HG03025 (cell line): Measurements from ENCODE around the gene KLHL29.

Experiments used
- ATAC-seq: cut with Tn5 transposase; IDR thresholded peaks from one replicate; pipeline ENCODE4 v1.9.1; 2021; ENCODE audit warnings: mild to moderate bottlenecking, moderate library complexity; ENCODE audit not compliant: unreplicated experiment, low FRiP score

KLHL29 gene

GRCh38 chr2:23366720-23367119 is 18.3 kb upstream of the KLHL29 start:
- no peak for ATAC-seq

DNA sequence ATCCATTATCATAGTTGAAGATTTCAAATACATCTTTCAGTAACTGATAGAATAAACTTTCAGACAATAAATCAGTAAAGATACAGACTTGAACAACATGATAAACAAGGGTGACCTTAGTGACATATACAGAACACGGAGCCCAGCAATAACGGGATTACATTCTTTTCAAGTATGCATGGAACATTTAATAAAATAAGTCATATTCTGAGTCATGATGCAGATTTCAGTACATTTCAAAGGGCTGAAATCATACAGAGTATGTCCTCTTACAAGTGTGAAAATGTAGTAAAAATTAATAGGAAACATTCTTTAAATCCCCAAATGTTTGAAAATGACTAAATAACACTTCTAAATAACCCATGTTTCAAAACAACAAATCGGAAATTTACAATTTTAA is 17.2 kb upstream of the KLHL29 start:
- no peak for ATAC-seq

- ATAC-seq = no peak
Observed at GRCh38 chr2:23373666-23374065, 11.3 kb upstream of the KLHL29 start.

GRCh38 chr2:23375448-23375847 is 9.5 kb upstream of the KLHL29 start:
- ATAC-seq = no peak

DNA sequence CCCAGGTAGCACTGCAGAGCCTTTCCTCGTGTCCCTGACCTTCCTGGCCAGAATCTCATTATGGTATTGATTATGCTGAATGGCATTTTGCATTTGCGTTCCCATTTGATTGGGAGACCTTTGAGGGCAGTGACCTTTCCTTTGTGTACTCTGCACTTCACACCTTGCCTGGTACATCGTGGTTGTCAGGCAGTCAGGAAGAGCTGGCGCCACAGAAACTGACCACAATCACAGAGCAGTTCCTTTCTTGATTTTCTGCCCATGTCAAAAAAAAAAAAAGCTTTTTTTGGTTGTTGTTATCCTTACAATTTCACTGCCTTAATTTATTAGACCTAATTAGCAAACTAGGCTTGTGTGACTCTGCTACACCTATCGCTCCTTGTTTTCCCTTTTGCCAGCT is 8.9 kb upstream of the KLHL29 start:
- ATAC-seq = no peak

GRCh38 chr2:23376972-23377371 is 8.0 kb upstream of the KLHL29 start:
- no peak for ATAC-seq

DNA sequence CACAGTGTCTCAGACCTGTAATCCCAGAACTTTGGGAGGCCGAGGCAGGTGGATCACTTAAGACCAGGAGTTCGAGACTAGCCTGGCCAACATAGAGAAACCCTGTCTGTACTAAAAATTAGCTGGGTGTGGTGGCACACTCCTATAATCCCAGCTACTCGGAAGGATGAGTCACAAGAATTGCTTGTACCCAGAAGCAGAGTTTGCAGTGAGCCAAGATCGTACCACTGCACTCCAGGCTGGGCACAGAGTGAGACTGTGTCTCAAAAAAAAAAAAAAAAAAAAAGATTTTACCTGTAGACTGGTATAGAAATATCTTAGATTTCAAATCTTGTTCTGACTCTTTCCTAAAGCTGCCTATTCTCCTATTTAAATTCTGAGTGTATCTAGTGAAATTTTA is 7.2 kb upstream of the KLHL29 start:
- no peak for ATAC-seq

- ATAC-seq = no peak
Observed at GRCh38 chr2:23378496-23378895, 6.5 kb upstream of the KLHL29 start.

GRCh38 chr2:23379220-23379695 is 5.7 kb upstream of the KLHL29 start:
- peak; percentile 61 for ATAC-seq

- ATAC-seq = no peak
Observed at GRCh38 chr2:23380562-23381065, 4.4 kb upstream of the KLHL29 start.

DNA sequence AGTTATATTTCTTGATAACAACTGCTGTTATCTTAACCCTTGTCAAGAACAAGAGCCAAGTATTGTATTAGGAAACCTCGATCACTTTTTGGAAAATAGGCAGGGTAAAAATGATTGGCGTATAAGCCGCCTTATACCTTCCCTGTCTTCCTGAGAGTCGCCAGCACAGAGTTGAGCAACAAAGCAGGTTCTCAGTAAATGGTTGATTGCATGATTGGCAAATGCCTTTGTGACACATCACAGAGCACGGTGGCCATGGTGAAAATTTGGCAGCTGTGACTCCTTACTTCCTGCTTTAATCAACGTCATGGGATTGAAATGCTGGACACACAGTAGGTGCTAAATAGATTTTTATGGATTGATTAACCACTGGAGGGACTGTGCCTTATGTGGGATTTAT is 3.9 kb upstream of the KLHL29 start:
- no peak for ATAC-seq

DNA sequence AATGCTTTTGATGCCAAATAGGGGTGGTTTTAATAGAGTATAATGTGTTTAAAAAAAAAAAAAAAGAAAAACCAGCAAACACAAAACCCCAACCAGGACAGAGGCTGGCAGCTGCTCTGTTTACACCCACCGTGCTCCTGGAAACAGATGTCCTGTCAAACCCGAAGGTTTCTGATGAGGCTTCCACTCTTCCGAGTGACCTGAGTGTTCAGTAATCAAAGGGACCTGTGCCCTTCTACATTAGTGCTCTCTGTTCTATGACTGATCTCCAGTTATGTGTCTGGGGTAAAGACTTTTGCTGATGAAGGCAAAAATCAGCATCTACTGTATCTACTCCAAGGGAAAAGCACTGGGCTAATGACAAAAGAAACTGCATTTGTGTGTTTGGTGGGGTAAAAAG is 3.5 kb upstream of the KLHL29 start:
- no peak for ATAC-seq

DNA sequence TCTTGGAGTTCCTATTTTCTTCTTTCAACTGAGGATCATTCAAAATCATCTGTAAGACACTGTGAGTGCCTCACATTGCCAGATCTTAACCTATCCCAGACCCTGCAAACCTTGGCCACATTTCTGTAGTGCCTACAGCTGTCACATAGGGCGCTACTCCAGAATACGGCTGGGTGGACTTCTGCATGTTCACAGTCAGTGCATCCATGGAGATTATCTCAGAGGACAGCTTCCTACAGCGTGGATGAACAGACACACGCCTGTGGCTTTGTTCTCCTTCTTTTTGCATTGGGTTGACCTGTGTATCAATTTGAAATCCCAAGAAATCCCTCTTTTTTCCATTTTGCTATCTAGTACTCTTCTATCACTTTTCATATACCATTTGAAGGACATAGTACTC is 1.9 kb upstream of the KLHL29 start:
- ATAC-seq = no peak

DNA sequence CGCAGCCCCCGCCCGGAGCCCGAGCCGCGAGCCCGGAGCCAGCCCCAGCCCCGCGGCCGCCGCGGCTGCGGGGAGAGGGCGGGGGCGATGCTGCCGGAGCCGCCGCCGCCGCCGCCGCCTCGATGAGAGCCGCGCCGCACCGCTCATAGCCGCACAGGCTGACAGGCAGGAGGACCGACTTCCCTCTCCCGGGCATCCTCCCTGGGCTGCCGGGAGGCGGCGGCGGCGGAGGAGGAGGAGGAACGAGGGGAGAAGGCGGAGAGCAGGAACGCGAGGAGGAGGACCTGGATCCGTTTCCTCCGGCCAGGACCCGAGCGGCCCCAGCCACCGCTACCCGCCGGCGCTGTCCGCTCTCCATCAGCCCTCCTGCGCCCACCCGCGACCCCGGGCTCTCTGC is 370 bp downstream of the KLHL29 start:
- peak; percentile 35 for ATAC-seq

DNA sequence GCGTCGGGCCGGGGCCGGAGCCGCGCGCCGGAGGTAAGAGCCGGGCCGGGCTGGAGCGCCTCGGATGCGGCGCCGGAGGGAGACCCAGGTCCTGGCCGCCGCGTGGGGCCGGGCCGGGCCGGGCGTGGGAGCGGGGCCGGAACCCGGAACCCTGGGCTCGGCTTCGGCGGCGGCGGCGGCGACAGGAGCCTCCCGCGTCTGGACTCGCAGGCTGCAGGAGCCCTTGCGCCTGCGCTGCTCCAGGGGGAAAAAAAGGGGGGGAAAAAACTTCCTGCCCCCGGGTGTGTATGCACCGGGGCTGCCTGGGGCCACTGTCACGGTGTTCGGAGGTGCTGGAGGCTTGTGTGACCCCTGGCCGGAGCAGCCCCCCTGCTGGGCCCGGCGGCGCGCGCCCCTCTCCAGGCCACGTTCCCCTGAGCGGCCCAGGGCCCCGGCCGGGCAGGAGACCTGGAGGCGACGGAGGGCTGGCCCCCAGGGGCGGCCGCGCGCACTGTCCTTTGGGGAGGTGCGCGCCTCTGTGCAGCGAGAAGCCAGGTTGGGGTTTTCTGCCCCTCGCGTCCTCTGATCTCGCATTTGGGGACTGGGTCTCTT is 864 bp downstream of the KLHL29 start:
- peak; percentile 14 for ATAC-seq

DNA sequence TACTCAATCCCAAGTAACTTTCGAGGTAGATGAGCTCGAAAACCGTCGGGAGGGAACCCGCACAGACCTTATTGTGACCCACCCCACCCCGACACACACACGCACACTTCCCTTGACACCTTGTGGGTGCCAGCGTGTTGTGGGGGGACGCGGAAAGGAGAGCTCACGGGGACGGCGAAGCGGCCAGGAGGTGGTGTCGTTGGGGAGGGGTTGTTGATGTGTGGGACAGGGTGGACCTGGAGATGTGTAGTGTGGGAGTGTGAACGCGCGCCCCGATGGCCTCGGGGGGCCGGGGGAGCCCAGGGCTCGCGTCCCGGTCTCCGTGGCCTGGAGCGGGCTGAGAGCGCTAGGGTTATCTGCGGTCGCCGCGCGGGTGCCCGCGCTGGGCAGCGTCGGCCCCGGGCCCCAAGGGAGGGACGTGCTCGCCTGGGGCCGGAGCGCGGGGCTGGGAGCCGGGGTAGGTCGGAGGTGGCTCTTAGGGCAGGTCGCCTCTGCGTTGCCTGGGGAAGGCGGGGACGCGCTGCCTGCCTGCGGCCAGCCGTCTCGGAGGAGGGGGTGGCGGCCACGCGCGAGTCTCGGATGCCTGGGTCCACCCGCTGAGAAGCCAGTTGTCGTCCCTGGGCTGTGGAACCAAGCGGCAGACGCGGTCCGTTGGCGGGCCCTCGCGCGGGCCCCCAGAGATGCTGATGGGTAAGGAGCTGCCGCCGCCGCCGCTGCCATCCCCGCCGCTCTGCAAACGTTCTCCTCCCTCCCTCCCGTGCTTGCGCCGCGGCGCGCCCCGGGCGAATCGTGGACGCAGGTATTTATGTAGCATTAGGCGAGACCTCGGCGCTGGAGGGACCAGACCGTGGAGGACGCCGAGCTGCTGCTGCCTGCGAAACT is 1.6 kb downstream of the KLHL29 start:
- no peak for ATAC-seq

GRCh38 chr2:23387221-23387550 is 2.2 kb downstream of the KLHL29 start:
- no peak for ATAC-seq

GRCh38 chr2:23387845-23388244 is 2.9 kb downstream of the KLHL29 start:
- ATAC-seq = no peak

- no peak for ATAC-seq
Observed at GRCh38 chr2:23388294-23388693, 3.3 kb downstream of the KLHL29 start.

GRCh38 chr2:23388756-23389514 is 4.0 kb downstream of the KLHL29 start:
- no peak for ATAC-seq

- ATAC-seq = no peak
Observed at GRCh38 chr2:23390152-23390551, 5.2 kb downstream of the KLHL29 start.
